ENCODE results near the gene B3GALT4.
A peak's percentile ranks its signal among the peaks of the same experiment; 100 is the strongest.

B3GALT4 gene

DNA sequence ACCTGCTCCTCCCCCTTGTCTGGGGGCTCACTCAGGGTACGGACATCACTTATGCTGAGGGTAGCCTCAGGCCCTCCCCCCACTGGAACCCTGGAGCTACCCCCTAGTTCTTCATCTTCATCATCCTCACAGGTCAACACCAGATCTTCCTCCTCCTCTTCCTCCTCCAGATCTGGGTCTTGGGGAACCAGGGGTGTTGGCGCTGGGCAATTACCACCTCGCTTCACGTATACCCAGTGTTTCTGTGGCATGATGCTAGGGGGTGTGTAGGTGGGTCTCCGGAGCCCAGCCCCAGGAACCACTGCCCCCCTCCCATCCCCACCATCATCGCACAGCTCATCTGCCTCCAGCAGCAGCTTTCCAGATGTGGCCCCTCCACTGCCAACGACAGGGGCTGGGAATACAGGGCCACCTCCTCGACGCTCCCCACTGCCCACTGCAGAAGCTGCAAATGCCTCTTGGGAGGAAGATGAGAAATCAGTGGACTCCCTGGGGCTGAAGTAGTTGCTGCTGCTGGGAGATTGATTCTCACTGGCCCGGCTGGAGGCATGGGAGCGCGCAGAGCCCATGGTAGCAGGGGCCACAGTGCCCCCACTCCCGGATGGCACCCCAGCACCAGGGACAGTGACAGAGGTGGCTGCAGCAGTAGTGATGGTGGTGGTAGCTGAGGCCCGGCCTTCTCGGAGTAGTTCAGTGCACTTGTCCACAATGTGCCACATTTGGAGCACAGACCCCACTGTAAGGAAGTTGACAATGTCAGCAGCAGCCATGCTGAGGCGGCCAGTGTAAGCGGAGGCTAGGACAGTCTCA is 39.1 kb downstream of the B3GALT4 start:
- no peak for FAIRE-seq

DNA sequence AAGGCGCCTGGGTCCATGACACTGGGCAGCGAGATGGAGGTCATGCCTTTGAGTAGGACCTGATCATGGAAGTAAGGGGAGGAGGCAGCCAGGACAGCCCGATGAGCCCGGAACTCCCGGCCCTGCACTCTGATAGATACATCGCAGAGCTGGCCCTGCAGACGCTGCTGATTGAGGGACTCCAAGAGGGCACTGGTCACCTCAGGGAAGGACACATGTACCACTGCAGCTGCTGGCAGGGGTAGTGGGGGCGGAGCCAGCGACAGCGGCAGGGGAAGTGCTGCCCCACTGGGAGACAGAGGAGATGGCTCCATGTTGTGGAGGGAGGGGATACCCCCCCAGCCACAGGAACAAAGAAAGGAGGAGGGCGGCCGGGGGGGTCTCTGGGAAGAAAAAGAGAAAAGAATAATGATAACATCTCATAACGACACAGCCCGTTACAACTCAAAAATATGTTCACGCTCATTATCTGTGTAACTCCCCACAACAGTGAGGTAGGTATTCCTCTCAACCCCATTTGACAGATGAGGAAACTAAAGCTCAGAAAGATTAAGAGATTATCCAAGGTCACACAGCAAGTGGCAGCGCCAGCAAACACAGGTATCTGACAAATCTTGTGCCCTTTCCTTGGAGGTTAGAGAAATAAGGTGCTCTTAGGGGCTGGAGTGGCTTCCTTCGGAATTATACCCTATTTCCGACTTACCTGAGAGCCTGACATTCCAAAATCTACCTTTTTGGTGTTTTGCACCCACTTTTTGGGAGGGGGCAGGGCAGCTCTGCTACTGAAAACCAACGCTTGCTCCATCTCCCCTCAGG is 39.9 kb downstream of the B3GALT4 start:
- no peak for FAIRE-seq

DNA sequence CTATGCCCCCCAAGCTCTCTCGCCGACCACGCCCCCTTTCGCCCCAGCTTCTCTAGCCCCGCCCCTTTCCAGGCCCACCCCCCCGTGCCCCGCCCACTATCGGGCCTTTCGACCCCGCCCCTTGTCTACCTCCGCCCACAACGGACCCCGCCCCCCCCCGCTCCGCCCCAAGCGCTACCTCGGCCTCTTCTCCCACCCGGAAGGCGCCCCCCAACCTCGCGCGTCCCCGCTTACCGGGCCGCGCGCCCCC is 40.4 kb downstream of the B3GALT4 start:
- no peak for FAIRE-seq

DNA sequence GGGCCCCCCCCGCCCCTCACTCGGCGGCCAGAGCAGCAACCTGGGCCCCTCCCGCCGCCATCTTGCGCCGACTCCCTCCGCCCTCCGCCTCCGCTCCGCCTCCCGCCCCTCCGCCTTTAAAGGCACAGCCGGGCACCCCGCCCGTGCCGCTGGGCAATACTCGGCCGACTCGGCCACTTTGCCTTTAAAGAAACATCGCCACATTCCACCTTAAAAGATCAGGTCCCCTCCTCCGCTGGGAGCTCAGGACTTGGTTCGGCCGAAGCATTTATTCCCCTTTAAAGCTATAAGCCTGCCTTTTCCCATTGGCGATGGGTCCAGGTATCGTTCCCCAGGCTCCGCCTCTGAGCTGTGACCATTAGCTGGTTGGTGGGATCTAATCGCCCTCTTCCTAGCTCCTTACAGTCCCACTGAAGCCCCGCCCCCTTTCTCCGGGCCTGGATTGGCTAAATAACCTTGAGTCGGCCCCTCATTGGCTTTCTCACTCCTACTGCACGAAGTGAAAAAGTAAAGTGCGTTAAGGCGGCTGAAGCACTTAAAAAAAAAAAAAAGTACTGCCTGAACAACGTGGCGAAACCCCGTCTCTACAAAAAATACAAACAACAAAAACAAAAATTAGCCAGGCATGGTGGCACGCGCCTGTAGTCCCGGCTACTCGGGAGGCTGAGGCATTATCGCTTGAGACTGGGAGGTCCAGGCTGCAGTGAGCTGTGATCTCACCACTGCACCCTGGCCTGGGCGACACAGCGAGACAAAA is 40.9 kb downstream of the B3GALT4 start, which contains the start of gene ZBTB22:
TSS of gene ZBTB22 (minus strand) at position 76 of the 757 bp plus-strand sequence. CDS start 828 bp downstream, outside the sequence.
- FAIRE-seq, result peak; percentile 99

DNA sequence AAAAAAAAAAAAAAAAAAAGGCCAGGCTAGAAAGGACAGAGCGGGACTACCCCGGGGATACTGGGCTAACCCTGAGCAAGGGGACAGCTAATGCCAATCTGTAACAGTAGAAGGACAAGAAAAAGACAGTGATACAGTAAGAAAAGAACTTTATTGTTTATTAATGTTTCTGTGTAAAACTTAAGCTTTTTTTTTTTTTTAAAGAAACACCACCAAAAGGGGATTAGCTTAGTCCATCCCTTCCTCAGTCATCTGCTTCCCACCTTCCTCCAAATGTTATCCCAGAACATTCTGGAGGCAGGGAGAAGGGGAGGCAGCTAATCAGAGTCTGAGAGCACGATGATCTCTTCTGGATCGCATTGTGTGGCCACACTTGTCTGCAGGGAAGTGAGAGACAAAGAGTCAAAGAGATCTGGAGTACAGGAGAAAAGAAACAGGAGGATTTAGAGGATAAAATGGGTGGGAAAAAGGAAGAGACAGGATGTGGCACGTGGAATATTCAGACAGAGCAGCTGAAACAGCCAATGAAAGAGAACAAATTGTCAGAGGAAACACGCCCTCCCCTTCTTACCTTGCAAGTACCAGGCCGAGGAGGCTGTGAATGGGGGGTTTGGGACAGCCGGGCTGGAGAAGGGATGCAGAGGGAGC is 41.6 kb downstream of the B3GALT4 start:
- FAIRE-seq, result no peak

DNA sequence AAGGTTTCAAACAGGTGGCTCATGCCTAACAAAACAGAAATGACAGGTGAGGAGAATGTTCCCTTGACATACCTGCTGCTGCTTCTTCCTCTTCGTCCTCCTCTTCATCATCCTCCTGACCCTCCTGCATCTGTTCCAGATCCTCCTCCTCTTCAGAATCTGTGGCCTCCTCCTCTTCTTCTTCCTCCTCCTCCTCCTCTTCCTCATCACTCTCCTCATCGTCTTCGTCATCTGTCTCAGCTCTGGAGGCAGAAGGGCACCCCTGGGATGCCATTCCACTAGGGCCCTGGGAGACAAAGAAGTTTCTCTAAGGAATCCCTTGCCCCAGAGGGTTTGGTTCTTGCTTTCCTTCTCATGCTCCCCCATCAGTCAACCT is 43.0 kb downstream of the B3GALT4 start:
- no peak for FAIRE-seq

DNA sequence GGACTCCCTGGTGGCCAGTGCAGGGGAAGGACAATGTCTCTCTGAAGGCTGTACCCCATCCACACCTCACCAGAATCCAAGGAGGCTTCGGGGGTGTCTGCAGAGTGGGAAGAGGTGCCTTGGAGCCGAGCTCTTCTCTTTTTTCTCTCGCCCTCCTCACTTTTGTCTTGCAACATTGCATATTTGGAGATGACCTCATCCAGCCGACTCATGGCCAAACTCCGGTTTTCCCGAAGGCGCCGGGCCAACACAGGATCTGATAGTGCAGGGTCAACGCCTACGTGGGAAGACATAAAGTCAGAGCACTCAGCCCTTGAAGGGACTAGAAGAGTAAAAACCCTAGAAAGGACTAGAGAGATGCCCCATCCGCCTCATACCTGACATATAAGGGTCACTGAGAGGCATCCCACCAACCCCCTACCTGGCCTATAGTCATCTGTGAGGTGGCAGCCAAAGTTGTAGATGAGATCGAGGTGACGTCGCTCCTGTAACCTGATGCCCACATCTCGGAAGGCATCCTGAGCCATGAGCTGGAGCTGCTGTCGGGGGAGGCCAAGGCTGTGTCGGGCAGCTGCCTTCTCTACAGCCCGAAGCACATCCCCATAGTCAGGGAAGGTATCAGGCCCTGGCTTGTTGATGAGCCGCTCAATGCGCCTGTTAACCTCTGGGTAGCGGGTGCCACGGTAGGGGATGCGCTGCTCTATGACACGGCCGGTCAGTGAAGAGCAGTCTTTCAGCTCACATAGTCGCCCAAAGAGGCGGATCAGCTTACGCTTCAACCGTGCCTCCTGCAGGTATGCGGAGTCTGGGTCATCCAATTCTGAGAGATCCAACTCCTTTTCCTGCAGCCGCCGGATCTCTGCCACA is 43.6 kb downstream of the B3GALT4 start:
- no peak for FAIRE-seq

DNA sequence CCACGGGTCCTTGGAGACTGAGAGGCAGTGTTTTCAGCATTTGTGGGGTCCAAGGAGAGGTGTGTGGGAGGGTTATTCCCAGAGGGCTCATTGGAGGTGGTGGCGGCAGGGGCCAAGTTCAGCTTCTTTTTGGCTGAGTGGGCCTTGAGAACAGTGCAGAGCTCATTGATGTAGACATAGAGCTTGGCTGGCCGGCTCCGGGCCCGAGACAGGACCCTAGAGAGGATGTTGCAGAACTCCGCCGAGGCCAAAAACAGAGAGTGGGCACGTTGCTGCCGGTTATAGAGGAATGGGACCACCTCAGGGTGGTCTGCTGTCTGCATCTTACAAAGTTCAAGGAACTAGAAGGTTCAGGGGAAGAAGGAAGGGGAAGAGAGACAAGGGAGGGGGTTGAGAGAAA is 44.3 kb downstream of the B3GALT4 start:
- no peak for FAIRE-seq

DNA sequence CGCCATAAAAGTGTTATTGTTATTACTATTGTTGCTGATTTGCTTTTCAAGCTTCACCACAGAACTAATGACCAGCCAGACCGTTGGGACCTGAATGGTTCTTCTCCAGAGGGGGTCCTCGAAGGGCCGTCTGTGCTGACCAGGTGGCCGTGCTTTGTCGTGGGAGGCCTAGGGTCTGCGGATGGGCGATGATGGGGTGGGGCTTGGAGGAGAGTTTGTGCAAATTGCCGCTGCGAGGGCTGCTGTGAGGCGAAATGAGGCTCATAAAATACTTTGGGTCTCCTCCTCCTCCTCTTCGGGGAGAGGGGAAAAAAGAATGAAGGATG is 46.7 kb downstream of the B3GALT4 start:
- FAIRE-seq, result no peak

DNA sequence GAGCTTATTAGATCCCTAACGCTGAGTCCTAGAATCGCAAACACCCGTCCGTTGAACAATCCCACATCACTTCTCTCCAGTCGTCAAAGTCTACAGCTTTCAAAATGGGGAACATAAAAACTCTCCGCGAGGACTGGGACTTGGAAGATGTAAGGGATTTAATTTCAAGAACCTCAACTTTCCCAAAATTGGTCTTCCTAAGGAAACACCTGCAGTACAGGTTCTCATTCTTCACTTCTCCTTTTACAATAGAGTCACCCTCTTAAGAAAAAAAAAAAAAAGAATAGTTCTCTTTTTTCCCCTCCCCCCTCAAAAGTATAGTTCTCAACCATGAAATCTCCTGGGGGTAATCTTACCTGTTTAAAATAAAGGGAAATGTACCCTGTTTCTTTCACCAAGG is 47.2 kb downstream of the B3GALT4 start:
- no peak for FAIRE-seq

All from endometrium (tissue), 2 donors.